GM23338 (cell line): Measurements from ENCODE around the gene PRKCD.

ENCODE experiments used
- CTCF ChIP-seq, 2 experiments: fragments of 200-600 bp in 1 of 2; sonication (generic) in 1 of 2; conservative IDR thresholded peaks; 2 replicates each; pipeline versions ENCODE4 v1.5.1 to v1.6.1; 2016 to 2017; ENCODE audit warnings: antibody characterized with exemption in 2 of 2, low read depth in 2 of 2, mild to moderate bottlenecking in 2 of 2, moderate library complexity in 1 of 2
- EZH2 ChIP-seq: fragments of 200-600 bp; sonication (generic); IDR thresholded peaks from one replicate; pipeline ENCODE4 v1.8.0; 2017; ENCODE audit warnings: antibody characterized with exemption, mild to moderate bottlenecking, low read depth; ENCODE audit not compliant: unreplicated experiment
- EZH2phosphoT487 ChIP-seq: fragments of 200-600 bp; sonication (generic); IDR thresholded peaks from one replicate; pipeline ENCODE4 v1.8.1; 2018; ENCODE audit warnings: antibody characterized with exemption; ENCODE audit not compliant: unreplicated experiment
- JUNB ChIP-seq: IDR thresholded peaks from one replicate; pipeline ENCODE4 v1.6.1; 2016; ENCODE audit warnings: antibody characterized with exemption; ENCODE audit not compliant: unreplicated experiment
- POLR2AphosphoS5 ChIP-seq: IDR thresholded peaks from 2 replicates; pipeline ENCODE4 v1.6.1; 2016; ENCODE audit warnings: antibody characterized with exemption, low read depth
- TF ChIP-seq, protein P1 (sequence below): IDR thresholded peaks from one replicate; pipeline ENCODE4 v1.6.1; 2018; ENCODE audit warnings: antibody characterized with exemption; ENCODE audit not compliant: unreplicated experiment

GRCh38 chr3:53184701-53185100, 23.7 kb downstream of the PRKCD start:
- TF ChIP-seq JUNB (no peak), CTCF (conservative IDR thresholded peaks at IDR 0.05; ENCODE audit: low read depth in 2 of 2) (peak in 1 of 2 experiments; percentile 25; a peak in 1 of 4 replicates), EZH2 (no peak), POLR2AphosphoS5 (no peak), EZH2phosphoT487 (no peak)
- TF ChIP-seq, protein P1, sequence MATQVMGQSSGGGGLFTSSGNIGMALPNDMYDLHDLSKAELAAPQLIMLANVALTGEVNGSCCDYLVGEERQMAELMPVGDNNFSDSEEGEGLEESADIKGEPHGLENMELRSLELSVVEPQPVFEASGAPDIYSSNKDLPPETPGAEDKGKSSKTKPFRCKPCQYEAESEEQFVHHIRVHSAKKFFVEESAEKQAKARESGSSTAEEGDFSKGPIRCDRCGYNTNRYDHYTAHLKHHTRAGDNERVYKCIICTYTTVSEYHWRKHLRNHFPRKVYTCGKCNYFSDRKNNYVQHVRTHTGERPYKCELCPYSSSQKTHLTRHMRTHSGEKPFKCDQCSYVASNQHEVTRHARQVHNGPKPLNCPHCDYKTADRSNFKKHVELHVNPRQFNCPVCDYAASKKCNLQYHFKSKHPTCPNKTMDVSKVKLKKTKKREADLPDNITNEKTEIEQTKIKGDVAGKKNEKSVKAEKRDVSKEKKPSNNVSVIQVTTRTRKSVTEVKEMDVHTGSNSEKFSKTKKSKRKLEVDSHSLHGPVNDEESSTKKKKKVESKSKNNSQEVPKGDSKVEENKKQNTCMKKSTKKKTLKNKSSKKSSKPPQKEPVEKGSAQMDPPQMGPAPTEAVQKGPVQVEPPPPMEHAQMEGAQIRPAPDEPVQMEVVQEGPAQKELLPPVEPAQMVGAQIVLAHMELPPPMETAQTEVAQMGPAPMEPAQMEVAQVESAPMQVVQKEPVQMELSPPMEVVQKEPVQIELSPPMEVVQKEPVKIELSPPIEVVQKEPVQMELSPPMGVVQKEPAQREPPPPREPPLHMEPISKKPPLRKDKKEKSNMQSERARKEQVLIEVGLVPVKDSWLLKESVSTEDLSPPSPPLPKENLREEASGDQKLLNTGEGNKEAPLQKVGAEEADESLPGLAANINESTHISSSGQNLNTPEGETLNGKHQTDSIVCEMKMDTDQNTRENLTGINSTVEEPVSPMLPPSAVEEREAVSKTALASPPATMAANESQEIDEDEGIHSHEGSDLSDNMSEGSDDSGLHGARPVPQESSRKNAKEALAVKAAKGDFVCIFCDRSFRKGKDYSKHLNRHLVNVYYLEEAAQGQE: no peak
